GM12874 (cell line): ENCODE measurements around the gene KIF5C.

Experiments used
- CTCF ChIP-seq: IDR thresholded peaks from 2 replicates; pipeline ENCODE4 v1.5.1; 2011; ENCODE audit warnings: low read depth, mild to moderate bottlenecking, control low read depth, low read length, moderate library complexity; ENCODE audit not compliant: insufficient read depth

The KIF5C gene

GRCh38 chr2:148948868-148949267 lies 73.8 kb downstream of the KIF5C start:
- no peak for TF ChIP-seq CTCF

- no peak for TF ChIP-seq CTCF
Measured at GRCh38 chr2:148949348-148949747, 74.3 kb downstream of the KIF5C start.

- no peak for TF ChIP-seq CTCF
Measured at GRCh38 chr2:148952621-148953020, 77.6 kb downstream of the KIF5C start.

- no peak for TF ChIP-seq CTCF
Measured at GRCh38 chr2:148953426-148953825, 78.4 kb downstream of the KIF5C start.

GRCh38 chr2:148954536-148954935 lies 79.5 kb downstream of the KIF5C start:
- no peak for TF ChIP-seq CTCF

GRCh38 chr2:148955798-148956197 lies 80.8 kb downstream of the KIF5C start:
- no peak for TF ChIP-seq CTCF

- no peak for TF ChIP-seq CTCF
Measured at GRCh38 chr2:148957023-148957422, 82.0 kb downstream of the KIF5C start.

GRCh38 chr2:148959745-148960144 lies 84.7 kb downstream of the KIF5C start:
- no peak for TF ChIP-seq CTCF
